Ovary (tissue), 9 donors: ENCODE results near the gene IMMP2L. TPM values are rescaled to one million over a fixed set of nuclear protein-coding genes. Genes with fewer than 3 reads are reported as not detected.
"Not testable (repeated sequence)": the region's sequence is repeated elsewhere in the genome, so short reads cannot be mapped to it uniquely, and the experiment has no call there.

Experiments
- DNase-seq, 5 donors: peaks; one replicate each; pipeline ENCODE4 v3.0.0-alpha.2; 2019 to 2020
- H3K27ac ChIP-seq, 2 donors: fragments of 200-600 bp; one replicate each; pipeline versions ENCODE4 v1.5.1 to v1.8.0; 2019 to 2022
- H3K27me3 ChIP-seq: fragments of 200-600 bp; one replicate; pipeline ENCODE4 v1.8.0; 2022
- H3K36me3 ChIP-seq: fragments of 200-600 bp; sonication (generic); one replicate; pipeline ENCODE4 v1.5.1; 2019
- H3K4me1 ChIP-seq: one replicate; pipeline ENCODE4 v1.8.1; 2013; ENCODE audit warnings: mild to moderate bottlenecking, moderate library complexity; ENCODE audit not compliant: insufficient read depth
- H3K4me3 ChIP-seq: fragments of 200-600 bp; sonication (generic); one replicate; pipeline ENCODE4 v1.5.1; 2017
- H3K9me3 ChIP-seq, 2 donors: fragments of 200-600 bp in 1 of 2; sonication (generic) in 1 of 2; one replicate each; pipeline versions ENCODE4 v1.5.1 to v1.8.1; 2013 to 2019; ENCODE audit warnings: mild to moderate bottlenecking in 1 of 2, moderate library complexity in 1 of 2
- CTCF ChIP-seq, 3 donors: fragments of 450-650 bp in 2 of 3; fragments of 200-600 bp in 1 of 3; IDR thresholded peaks; one replicate each; pipeline versions ENCODE4 v1.5.1 to v1.8.0; 2016 to 2022; ENCODE audit warnings: antibody characterized with exemption in 3 of 3, mild to moderate bottlenecking in 1 of 3
- EP300 ChIP-seq: sonication (generic); formaldehyde crosslinking; IDR thresholded peaks from one replicate; pipeline ENCODE4 v1.6.1; 2017; ENCODE audit warnings: antibody characterized with exemption
- POLR2A ChIP-seq: fragments of 450-650 bp; IDR thresholded peaks from one replicate; pipeline ENCODE4 v1.6.1; 2017; ENCODE audit warnings: antibody characterized with exemption, mild to moderate bottlenecking, moderate library complexity
- WGBS, 3 donors: extraction: QIAGEN DNeasy Blood & Tissue Kit in 1 of 3; methylation state at CpG; one replicate each; pipeline versions ENCODE4 v1.1.5 to v1.1.7; 2013 to 2017; 5-methylcytosine and 5-hydroxymethylcytosine counted together
- intact Hi-C, 4 donors: fragments of 100-400 bp; cut with DNase I; formaldehyde crosslinking; loops; one replicate each; pipeline versions ENCODE4 v1.11.0 to v1.15.1; 2022 to 2023
- polyA plus RNA-seq, 2 donors: library from polyadenylated mRNA; stranded (reverse); fragments of 200-250 nt in 1 of 2; fragments of 350-450 nt in 1 of 2; fragmentation: Illumina TruSeq in 1 of 2; extraction: RNeasy Lipid Tissue Mini Kit (QIAGEN cat#74804) in 1 of 2; gene quantifications; one replicate each; pipeline ENCODE4 v1.2.3, GENCODE V29; 2013 to 2014
- total RNA-seq, 7 donors: library from RNA; depleted of rRNA in 2 of 7; stranded (reverse); fragments of >200 nt in 2 of 7; fragmentation: NEBNext Ultra II Directional in 3 of 7; extraction: Animal tissue kit (Norgen Biotek cat#: 25700) in 3 of 7; gene quantifications; one replicate each; pipeline versions ENCODE4 v1.1.0 to v1.2.4, GENCODE V29; 2016 to 2023
- donor health status: DM: no; HTN: no; CAD: no; lungs with moderate emphysema.
- donor health status: DM: no; HTN: no; CAD: no.
- donor health status: Bipolar disorder and iron deficiency.
- donor health status: DM: yes; HTN: yes; CAD: no.
- donor health status: DM: no; HTN: no; CAD: no.
- donor health status: DM: yes; HTN: yes; CAD: no.

IMMP2L gene
- total and polyA plus RNA-seq, 9 donors = 19.5 to 36.9 (median 29.9) TPM

- WGBS, 3 donors = 96 to 97% (median 97%) methylated on average over 5 of the region's 5 CpGs
Measured at GRCh38 chr7:110669410-110669809, 892.9 kb downstream of the IMMP2L start.

GRCh38 chr7:110664803-110665202 is 897.5 kb downstream of the IMMP2L start:
- intact Hi-C loops = no loop called here
- Histone ChIP-seq H3K4me3 (no peak overlapping the region), H3K4me1 (no peaks in the 10 kb centered on the region), H3K9me3 (peaks cover 0 to 12% of the 10 kb centered on the region in 2 donors), H3K36me3 (no peaks in the 10 kb centered on the region), H3K27me3 (no peaks in the 10 kb centered on the region), H3K27ac (no peak overlapping the region)
- DNase-seq = no peak
- TF ChIP-seq EP300 (no peak), CTCF (IDR thresholded peaks at IDR 0.05) (no peak), POLR2A (no peak)
- 25 to 30% (median 27%) methylated on average over 4 of the region's 4 CpGs for WGBS, 3 donors

More at GRCh38 chr7:110669410-110669809, 892.9 kb downstream of the IMMP2L start:
- TF ChIP-seq CTCF (IDR thresholded peaks at IDR 0.05) (no peak), EP300 (no peak), POLR2A (no peak)
- no peaks in the 10 kb centered on the region for H3K4me1 ChIP-seq
- intact Hi-C loops = no loop called here
- no peak overlapping the region for H3K4me3 ChIP-seq
- no peak for DNase-seq
- H3K9me3 ChIP-seq = peaks cover 0 to 3% of the 10 kb centered on the region in 2 donors
- no peaks in the 10 kb centered on the region for H3K27me3 ChIP-seq
- H3K27ac ChIP-seq = no peak overlapping the region
- no peaks in the 10 kb centered on the region for H3K36me3 ChIP-seq

GRCh38 chr7:110660637-110661036 is 901.7 kb downstream of the IMMP2L start:
- H3K36me3 ChIP-seq, H3K4me1 ChIP-seq, H3K27me3 ChIP-seq, H3K4me3 ChIP-seq, H3K27ac ChIP-seq, intact Hi-C loops, DNase-seq: not testable (repeated sequence)
- H3K9me3 ChIP-seq = peaks cover 0 to 12% of the 10 kb centered on the region in 2 donors
- WGBS, 3 donors = 87 to 94% (median 89%) methylated on average over 7 of the region's 7 CpGs

- TF ChIP-seq EP300 = no peak
- no peak for TF ChIP-seq POLR2A
- no peak for TF ChIP-seq CTCF (IDR thresholded peaks at IDR 0.05)
- H3K27ac ChIP-seq = no peak overlapping the region
- H3K36me3 ChIP-seq = no peaks in the 10 kb centered on the region
- H3K27me3 ChIP-seq = no peaks in the 10 kb centered on the region
- no peaks in the 10 kb centered on the region for H3K4me1 ChIP-seq
- intact Hi-C loops = no loop called here
- no peaks in the 10 kb centered on the region for H3K9me3 ChIP-seq
- 68 to 73% (median 70%) methylated on average over 3 of the region's 3 CpGs for WGBS, 3 donors
- H3K4me3 ChIP-seq = no peak overlapping the region
- DNase-seq = no peak
Measured at GRCh38 chr7:110650328-110650727, 912.0 kb downstream of the IMMP2L start.

- TF ChIP-seq EP300 (no peak), CTCF (IDR thresholded peaks at IDR 0.05) (no peak), POLR2A (no peak)
- no peak for DNase-seq
- Histone ChIP-seq H3K9me3 (no peaks in the 10 kb centered on the region), H3K27ac (no peak overlapping the region), H3K36me3 (no peaks in the 10 kb centered on the region), H3K4me1 (no peaks in the 10 kb centered on the region), H3K27me3 (no peaks in the 10 kb centered on the region), H3K4me3 (no peak overlapping the region)
- 89 to 94% (median 91%) methylated on average over 4 of the region's 4 CpGs for WGBS, 3 donors
- intact Hi-C loops = no loop called here
Measured at GRCh38 chr7:110647266-110647665, 915.0 kb downstream of the IMMP2L start.
